SH-SY5Y (cell line): ENCODE measurements around the gene JAG1.

Source experiments
- GATA2 ChIP-seq: IDR thresholded peaks from 2 replicates; pipeline ENCODE4 v1.6.1; 2011; ENCODE audit warnings: mild to moderate bottlenecking, low read depth, low read length
- GATA3 ChIP-seq: IDR thresholded peaks from 2 replicates; pipeline ENCODE4 v1.6.1; 2011; ENCODE audit warnings: low read depth, mild to moderate bottlenecking, low read length, moderate library complexity

The JAG1 gene

GRCh38 chr20:10667077-10667401 is 6.8 kb downstream of the JAG1 start:
- TF ChIP-seq GATA2: no peak
- no peak for TF ChIP-seq GATA3

DNA sequence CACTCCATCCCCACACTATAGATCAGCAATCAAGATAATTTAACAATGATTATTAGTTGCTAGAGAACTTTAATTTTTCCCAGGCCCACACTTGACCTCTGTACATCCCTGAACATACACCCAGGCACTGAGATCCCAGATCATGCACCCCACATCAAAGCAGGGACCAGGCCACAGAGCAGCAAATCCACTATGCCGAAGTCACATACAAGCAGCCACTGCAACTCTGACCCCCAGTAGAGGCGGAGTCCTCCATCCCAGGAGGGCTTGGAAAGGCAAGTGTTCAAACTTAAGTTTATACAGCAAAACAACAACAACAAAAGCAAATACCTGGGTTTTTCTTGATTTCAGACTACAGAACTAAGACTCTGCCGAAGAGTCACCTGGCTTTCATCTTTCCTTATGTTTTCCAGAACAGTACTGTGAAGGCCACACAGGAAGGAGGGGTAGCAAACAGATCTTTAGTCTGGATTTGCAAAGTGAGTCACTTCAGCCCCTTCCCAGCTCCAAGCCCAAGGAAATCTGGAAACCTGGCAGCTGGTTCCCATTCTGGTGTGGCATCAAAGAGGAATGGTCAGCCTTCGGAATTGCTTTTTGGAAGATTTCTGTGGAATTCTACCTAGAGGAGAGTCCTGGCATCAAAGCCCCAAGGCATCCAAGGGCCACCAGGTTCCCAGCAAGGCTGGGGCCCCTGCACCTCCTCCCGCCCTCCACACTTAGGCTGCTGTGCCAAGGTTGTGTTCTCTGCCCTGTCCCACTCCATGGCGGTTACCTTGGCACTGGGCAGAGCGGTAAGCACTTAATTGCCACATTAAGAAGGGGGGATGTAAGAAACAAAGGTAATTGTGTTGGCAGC is 7.3 kb downstream of the JAG1 start:
- no peak for TF ChIP-seq GATA2
- no peak for TF ChIP-seq GATA3

DNA sequence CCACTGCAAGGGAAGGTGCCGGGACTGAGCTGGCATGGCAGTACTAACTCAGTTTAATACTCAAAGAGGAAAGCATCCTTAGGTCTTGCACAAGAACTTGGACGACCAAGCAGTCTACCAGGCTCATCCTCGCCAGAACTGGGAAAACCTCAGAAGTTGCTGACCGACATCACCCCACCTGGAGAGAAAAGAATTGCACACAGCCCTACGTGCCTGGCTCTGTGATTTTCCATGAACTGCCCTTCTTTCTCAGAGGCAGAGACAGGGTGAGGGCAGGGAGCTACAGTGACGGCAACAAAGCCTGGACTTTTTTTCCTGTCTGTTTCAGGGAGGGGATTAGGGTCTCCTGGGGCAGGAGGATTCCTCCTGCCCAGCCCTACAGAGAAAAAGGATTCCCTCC is 8.0 kb downstream of the JAG1 start:
- TF ChIP-seq GATA2 (no peak), GATA3 (no peak)

DNA sequence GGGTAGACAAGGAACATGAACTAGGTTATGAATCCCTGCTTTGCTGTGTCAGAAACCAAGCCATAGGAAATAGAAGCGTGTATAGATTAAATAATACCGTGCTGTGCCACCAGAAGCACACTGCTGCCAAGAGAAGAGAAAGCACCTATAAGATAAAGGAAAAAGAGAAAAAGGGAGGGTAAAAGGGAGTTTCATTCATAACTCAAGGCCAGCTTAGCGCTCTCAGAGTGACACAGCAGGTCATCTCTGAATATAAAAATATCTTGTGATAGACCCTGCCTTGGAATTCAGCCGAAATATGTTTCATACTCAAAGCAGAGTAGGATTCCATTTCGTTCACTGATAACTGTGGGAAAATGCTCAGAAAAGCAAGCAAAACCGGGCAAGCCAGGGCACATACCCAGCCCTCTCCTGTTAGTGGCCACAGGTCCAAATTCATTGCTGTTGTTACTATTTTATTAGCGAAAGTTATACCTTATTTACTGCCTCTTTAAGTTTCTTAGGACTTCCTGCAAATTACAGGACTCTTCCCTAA is 8.7 kb downstream of the JAG1 start:
- TF ChIP-seq GATA3: no peak
- TF ChIP-seq GATA2: no peak

GRCh38 chr20:10663756-10664155 is 10.0 kb downstream of the JAG1 start:
- TF ChIP-seq GATA3: no peak

- TF ChIP-seq GATA2: no peak
- TF ChIP-seq GATA3: no peak
These were observed 10.9 kb downstream of the JAG1 start for GRCh38 chr20:10662661-10663458.

- TF ChIP-seq GATA3: no peak
- no peak for TF ChIP-seq GATA2
These were observed 11.6 kb downstream of the JAG1 start for GRCh38 chr20:10662151-10662550.

DNA sequence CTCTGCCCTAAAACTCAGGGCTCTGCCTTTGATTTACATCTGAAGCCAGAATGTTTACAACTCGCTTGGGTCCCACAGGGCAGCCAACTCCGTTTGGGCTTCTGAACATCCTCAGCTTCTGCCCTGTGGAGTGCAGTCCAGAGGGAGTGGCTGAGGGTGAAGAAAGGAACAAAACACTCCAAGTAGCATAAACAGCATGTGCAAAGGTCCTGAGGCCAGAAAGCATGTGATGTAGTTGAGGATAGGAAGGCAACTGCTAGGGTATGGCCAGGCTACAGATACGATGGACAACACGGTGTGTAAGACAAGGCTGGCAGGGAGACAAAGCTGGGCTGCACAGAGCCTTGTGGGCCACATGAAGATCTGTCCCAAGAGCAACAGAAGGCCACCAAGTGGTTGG is 12.5 kb downstream of the JAG1 start:
- TF ChIP-seq GATA2: no peak
- TF ChIP-seq GATA3: no peak

GRCh38 chr20:10660661-10661060 is 13.1 kb downstream of the JAG1 start:
- TF ChIP-seq GATA3: no peak
- no peak for TF ChIP-seq GATA2

- no peak for TF ChIP-seq GATA2
- no peak for TF ChIP-seq GATA3
These were observed 13.9 kb downstream of the JAG1 start for GRCh38 chr20:10659651-10660601.

- TF ChIP-seq GATA3 (no peak), GATA2 (peak; percentile 47; the same call in 1 of the 2 replicates)
These were observed 14.7 kb downstream of the JAG1 start for GRCh38 chr20:10658876-10659632.

GRCh38 chr20:10658051-10658823 is 15.6 kb downstream of the JAG1 start:
- TF ChIP-seq GATA2 (no peak), GATA3 (no peak)
